Middle frontal gyrus (tissue), 1 donor: ENCODE measurements around the gene DYNC2I2.
"Not testable (repeated sequence)": the region's sequence is repeated elsewhere in the genome, so short reads cannot be mapped to it uniquely, and the experiment has no call there.

Experiments used
- DNase-seq: peaks from one replicate; pipeline ENCODE4 v3.0.0-alpha.2; 2015; ENCODE audit warnings: low spot score; ENCODE audit errors: extremely low spot score

The DYNC2I2 gene

DNA sequence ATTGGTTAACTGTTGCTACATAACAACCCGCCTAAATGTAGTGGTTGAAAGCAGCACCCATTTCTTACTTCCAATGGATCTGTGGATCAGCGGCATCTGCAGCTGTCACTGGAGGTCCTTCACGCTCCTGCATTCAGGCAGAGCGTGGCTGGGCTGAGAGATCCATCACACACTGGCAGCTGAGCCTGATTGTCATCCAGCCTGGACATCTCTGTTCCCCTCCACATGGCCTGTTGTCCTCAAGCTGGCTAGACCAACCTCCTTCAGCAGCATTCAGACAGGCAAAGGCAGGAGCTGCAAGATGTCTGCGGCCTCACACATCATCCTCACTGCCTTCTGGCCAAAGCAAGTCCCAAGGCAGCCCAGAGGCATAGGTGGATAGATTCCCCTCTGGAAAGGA, 36.9 kb downstream of the DYNC2I2 start:
- DNase-seq: no peak

DNA sequence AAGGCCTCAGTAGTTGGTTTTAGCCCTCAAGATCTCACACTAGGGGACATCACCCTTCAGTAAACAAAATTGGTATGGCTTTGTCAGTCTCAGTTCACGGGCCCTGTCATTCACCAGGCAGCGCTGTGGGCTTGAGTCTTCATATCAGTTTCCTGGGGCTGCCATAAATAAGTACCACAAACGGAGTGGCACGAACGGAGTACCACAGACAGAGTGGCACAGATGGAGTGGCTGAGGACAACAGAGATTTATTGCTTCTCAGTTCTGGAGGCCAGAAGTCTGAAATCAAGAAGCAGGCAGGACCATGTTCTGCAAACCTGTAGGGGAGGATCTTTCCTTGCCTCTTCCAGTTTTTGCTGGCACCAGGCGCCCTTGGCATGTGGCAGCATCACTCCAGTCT, 37.5 kb downstream of the DYNC2I2 start:
- DNase-seq: no peak

DNA sequence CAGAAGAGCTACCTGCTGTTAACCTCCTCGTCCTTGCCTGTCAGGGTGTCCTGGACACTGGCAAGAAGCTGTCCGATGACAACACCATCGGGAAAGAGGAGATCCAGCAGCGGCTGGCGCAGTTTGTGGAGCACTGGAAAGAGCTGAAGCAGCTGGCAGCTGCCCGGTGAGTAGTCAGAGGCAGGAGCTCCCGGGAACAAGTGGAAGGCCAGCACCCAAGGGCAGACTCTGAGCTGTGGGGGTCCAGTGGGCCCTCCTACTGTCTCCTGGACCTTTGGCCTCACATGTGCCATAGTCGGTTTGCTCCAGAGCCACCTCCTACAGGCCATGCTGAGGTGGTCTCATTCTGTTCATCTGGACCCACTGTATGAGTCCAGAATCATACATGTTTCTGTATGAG, 38.7 kb downstream of the DYNC2I2 start:
- no peak for DNase-seq

DNA sequence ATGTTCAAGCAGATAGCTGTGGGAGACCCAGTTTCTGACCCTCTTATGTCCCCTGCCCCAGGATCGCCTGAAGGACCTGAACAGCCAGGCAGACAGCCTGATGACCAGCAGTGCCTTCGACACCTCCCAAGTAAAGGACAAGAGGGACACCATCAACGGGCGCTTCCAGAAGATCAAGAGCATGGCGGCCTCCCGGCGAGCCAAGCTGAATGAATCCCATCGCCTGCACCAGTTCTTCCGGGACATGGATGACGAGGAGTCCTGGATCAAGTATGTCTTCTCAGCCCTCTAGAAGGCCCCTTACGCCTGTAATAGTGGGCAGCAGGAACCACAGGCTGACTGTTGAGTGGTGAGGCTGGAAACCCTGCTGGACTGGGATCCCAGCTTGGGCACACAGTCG, 41.1 kb downstream of the DYNC2I2 start:
- no peak for DNase-seq

DNA sequence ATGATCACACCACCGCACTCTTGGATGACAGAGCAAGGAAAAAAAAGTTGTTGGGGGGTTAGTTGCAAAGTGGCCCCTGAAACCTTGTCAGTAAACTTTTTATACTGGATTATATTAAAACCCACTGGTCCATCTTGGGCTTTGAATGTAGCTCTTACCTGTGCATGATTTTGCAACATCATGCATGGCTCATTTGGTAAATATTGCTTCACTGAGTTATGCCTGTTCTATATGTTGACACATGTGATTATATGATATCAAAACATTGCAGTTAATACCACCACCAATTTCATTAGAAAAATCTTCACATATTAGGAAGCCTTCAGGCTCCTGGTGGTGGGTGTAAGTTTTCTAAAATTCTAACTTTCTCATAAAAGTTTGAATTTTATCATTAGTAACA, 41.9 kb downstream of the DYNC2I2 start:
- DNase-seq: no peak

DNA sequence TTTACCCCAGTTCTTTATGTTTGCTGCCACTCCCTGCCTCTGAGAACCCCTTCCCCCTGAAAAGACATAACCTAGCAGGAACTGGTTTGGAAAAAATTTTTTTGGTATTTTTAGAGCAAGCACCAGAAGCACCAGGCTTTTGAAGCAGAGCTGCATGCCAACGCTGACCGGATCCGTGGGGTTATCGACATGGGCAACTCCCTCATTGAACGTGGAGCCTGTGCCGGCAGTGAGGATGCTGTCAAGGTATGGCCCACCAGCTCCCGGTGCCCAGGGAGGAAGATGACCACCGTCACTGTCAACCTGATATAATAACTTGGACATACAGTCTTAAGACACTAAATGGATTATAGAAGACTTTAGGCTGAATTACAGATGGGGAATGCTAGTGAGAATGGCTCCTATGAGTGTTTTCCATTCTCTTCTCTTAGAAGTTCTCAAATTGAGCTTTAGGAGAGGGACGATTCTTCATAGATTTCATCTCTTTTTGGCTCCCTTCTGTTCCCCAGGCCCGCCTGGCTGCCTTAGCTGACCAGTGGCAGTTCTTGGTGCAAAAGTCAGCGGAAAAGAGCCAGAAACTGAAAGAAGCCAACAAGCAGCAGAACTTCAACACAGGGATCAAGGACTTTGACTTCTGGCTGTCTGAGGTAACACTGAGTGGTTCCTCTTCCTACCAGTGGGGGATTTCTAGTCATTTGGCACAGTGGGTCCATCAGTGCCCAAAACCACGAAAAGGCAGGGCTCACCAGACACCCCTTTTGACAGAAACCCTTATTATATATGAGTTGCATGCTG, 44.9 kb downstream of the DYNC2I2 start:
- DNase-seq: no peak

DNA sequence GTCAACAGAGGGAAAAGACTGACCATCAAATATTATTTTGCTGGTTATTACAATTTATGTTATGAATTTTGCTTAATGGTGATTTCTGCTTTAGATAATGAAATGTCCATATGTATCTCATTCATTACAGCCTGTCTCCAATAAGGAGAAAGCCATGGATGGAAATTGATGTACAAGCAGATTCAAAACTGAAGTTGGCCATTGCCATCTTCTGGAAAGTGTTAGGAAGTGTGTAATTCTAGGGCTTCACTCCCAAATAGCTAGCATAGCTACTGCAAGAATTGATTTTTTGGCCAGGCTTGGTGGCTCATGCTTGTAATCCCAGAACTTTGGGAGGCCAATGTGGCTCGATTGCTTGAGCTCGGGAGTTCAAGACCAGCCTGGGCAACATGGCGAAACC, 45.8 kb downstream of the DYNC2I2 start:
- no peak for DNase-seq

DNA sequence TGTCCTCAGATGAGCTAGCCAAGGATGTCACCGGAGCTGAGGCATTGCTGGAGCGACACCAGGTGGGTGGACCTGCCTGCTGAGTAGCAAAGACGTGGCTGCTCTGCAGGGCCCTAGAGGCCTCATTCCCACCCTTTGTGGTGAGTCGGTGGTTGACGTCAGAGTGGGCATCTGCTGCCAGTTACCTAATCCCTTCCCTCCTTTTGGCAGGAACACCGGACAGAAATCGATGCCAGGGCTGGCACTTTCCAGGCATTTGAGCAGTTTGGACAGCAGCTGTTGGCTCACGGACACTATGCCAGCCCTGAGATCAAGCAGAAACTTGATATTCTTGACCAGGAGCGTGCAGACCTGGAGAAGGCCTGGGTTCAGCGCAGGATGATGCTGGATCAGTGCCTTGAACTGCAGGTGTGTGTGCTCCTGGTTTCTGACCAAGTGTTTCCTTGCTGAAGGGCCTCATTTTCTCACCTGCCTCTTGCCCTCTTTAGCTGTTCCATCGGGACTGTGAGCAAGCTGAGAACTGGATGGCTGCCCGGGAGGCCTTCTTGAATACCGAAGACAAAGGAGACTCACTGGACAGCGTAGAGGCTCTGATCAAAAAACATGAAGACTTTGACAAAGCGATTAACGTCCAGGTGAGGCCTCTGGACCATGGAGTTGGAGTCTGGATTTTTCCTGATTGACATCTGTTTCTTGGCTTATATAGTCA, 48.9 kb downstream of the DYNC2I2 start:
- DNase-seq: peak; percentile 70

DNA sequence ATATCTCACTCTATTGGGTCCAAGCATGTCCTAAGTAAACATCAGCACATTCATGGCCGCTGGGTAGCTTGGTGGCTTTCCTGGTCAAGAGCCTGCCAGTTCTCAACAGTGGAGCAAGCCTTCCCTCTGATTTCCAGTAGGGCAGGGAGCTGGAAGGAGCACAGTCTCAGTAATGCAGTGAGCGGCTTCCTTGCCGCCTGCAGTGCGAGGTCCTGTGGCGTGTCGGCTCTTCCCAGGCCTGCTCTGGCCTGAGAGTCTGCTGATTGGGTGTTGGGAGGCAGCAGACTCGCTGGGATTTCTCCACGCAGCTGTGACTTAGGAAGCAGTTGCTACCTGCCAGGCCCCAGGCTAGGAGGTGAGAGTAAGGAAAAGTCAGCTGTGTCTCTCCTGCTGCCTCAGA, 53.0 kb downstream of the DYNC2I2 start:
- DNase-seq: no peak

DNA sequence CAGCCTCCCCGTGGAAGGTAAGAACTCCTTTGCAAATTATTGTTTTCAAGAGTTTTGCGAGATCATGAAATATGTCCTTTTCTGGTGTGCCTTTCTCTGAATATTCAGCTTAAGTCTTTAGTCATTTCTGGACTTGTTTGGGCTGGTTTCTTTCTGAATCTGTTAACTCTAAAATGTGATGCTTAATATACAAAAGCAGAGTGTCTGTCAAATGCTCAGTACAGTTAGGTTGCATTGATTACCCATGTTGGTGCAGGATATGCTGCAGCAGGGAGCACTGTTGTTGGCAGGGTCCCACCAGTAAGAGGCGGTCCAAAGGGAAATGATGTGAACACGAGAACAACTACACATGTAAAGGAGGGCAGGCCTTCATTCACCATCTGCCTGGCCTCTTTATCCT, 56.5 kb downstream of the DYNC2I2 start:
- DNase-seq: no peak

DNA sequence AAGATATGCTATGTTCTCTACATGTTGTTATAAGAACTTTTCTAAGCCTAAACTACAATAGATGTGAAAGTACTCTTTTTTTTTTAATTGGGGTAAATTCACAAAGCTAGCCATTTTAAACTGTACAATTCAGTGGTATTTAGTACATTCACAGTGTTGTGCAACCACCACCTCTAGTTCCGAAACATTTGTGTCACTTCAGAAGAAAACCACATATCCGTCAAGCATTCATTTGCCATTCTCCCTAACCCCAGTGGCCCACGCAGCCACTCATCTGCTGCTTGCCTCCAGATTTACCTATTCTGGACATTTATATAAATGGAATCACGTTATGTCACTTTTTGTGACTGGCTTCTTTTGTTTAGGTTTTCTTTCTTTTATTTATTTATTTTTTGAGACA, 61.2 kb downstream of the DYNC2I2 start:
- DNase-seq: no peak

DNA sequence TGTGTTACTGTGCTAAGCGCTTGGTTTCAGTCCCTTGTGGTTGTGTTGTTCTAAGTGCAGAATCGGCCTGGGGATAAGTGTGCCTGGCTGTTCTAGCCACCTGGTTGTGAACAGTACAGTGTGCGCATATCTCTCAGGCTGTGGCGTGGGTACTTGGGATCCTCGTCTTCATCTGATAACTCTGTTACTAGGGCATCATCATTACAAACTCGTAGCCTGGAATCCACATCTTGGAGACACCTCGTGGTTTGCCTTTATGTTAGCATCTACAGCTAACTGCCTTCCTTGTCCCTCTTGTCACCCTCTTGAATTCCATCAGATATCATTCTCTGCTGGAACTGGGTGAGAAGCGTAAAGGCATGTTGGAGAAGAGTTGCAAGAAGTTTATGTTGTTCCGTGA, 62.8 kb downstream of the DYNC2I2 start:
- DNase-seq: no peak

DNA sequence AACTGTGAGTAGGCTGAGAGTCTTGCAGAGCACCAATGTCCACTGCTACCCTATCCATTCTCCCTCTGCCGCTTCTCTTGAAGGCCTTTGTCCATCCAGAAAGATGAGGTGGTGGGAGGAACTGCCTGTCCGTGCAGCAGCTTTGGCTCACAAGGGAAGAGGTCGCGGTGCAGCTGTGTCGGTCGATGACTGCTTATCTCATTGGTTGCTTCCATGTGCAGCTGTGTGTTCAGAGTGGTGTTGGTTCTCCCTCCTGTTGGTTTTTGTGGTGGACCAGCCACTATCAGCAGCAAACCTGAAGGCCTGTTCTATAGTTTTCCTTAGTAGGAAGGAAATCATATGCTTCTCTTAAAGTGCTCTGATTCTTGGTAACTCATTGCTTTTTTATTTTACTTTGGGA, 63.6 kb downstream of the DYNC2I2 start:
- DNase-seq: no peak

DNA sequence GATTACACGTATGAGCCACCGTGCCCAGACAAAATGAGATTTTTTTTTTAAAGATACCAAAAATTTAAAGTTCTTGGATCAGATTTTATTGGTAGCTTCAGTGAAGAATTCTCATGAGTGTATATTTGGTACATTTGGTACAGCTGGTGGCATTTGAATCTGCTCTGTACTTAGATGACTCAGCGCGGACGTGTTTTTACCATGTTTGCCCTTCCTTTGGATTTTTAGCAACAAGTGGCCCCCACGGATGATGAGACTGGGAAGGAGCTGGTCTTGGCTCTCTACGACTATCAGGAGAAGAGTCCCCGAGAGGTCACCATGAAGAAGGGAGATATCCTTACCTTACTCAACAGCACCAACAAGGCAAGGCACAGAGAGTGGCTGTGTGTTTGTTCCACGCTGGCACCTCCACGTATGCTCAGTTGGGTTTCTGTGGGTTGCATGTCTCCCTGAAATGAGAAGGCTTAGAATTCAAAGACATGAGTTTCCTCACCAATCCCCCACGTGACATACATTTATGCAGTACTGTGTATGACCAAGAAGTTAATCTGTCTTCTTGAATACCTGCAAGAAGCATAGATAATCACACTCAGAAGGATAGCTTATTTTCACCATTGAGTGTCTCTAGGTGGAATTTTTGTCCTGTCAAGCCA, 67.9 kb downstream of the DYNC2I2 start:
- no peak for DNase-seq

DNA sequence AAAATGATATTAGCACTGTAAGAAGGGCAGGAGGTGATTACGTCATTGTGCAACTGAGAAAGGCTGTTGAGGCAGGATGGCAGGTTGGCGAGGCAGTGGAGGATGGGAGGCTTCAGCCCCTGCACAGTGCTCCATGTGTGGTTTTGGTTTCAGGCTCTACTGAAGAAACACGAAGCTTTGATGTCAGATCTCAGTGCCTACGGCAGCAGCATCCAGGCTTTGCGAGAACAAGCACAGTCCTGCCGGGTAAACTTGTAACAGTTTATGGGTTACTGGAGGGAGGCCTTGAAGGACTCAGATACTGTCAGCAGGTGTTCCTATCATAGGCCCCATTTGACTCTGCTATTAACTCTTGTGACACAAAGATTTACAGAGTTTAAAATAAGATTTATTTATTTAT, 69.2 kb downstream of the DYNC2I2 start:
- DNase-seq: no peak

DNA sequence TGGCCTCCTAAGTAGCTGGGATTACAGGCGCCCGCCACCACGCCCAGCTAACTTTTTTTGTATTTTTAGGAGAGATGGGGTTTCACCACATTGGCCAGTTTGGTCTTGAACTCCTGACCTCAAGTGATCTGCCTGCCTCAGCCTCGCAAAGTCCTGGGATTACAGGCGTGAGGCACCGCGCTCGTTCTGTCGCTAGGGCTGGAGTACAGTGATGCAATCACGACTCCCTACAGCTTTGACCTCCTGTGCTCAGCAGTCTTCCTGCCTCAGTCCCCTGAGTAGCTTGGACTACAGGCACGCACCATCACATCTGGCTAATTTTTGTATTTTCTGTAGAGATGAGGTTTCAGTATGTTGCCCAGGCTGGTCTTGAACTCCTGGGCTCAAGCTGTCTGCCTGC, 69.7 kb downstream of the DYNC2I2 start:
- DNase-seq: not testable (repeated sequence)

DNA sequence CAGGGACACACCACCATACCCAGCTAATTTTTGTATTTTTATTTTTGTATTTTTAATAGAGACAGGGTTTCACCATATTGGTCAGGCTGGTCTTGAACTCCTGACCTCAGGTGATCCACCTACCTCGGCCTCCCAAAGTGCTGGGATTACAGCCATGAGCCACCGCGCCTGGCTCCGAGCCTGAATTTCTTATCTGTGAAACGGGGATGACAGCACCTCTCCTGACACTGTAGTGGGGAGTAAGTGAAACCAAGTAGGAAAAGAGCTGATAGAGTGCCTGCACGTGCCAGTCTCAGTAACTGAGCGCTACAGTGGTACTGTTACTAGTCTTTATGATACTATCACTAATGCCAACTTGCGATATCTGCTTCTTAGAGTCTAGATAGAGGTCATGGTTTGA, 71.5 kb downstream of the DYNC2I2 start:
- not testable (repeated sequence) for DNase-seq
